Left cardiac atrium (tissue), 4 donors: Measurements from ENCODE around the gene ATP9B. TPM values are rescaled to one million over a fixed set of nuclear protein-coding genes. Genes with fewer than 3 reads are reported as not detected.

Source experiments
- ATAC-seq, 2 donors: fragments of 200-7000 bp; cut with Tn5 transposase; one replicate each; pipeline ENCODE4 v1.9.1; 2020; ENCODE audit warnings: mild to moderate bottlenecking in 2 of 2, moderate library complexity in 2 of 2
- DNase-seq: peaks from one replicate; pipeline ENCODE4 v3.0.0-alpha.2; 2020
- intact Hi-C, 2 donors: fragments of 100-400 bp; cut with DNase I; formaldehyde crosslinking; loops; one replicate each; pipeline versions ENCODE4 v1.14.1 to v1.15.1; 2022 to 2023
- total RNA-seq, 2 donors: library from RNA; stranded (reverse); fragmentation: NEBNext Ultra II Directional; extraction: Animal tissue kit (Norgen Biotek cat#: 25700); gene quantifications; one replicate each; pipeline ENCODE4 v1.2.1, GENCODE V29; 2021
- donor health status: DM: no; HTN: yes; CAD: no.
- donor health status: DM: no; HTN: yes; CAD: no; lungs with severe emphysema.
- donor health status: DM: yes; HTN: yes; CAD: no.
- donor health status: Dilated cardiomyopathy.

The ATP9B gene
- total RNA-seq, 2 donors from 2014 or later, result 13.5 to 19.4 TPM

GRCh38 chr18:79217979-79218604 lies 148.9 kb downstream of the ATP9B start:
- ATAC-seq (peak in 1 of 2 donors; percentile 48), DNase-seq (no peak)
- intact Hi-C loops, result no loop called here

- ATAC-seq (peak; percentile 48 to 54), DNase-seq (no peak)
- intact Hi-C loops, result no loop called here
Observed at GRCh38 chr18:79218605-79219190, 149.5 kb downstream of the ATP9B start.

- no peak for ATAC-seq
- intact Hi-C loops, result no loop called here
Observed at GRCh38 chr18:79221136-79221535, 151.9 kb downstream of the ATP9B start.

GRCh38 chr18:79222790-79223189 lies 153.6 kb downstream of the ATP9B start:
- intact Hi-C loops, result no loop called here
- ATAC-seq (no peak), DNase-seq (no peak)

More at GRCh38 chr18:79221136-79221535, 151.9 kb downstream of the ATP9B start:
- no peak for DNase-seq

GRCh38 chr18:79223431-79223830 lies 154.2 kb downstream of the ATP9B start:
- intact Hi-C loops, result no loop called here
- DNase-seq (no peak), ATAC-seq (no peak)

- intact Hi-C loops, result no loop called here
Observed at GRCh38 chr18:79224381-79224780, 155.2 kb downstream of the ATP9B start.

GRCh38 chr18:79227621-79228020 lies 158.4 kb downstream of the ATP9B start:
- ATAC-seq, result peak in 1 of 2 donors; percentile 18
- intact Hi-C loops, result no loop called here

More at GRCh38 chr18:79224381-79224780, 155.2 kb downstream of the ATP9B start:
- no peak for ATAC-seq
- no peak for DNase-seq

GRCh38 chr18:79229431-79229830 lies 160.2 kb downstream of the ATP9B start:
- DNase-seq, result no peak
- intact Hi-C loops, result no loop called here
- no peak for ATAC-seq

More at GRCh38 chr18:79227621-79228020, 158.4 kb downstream of the ATP9B start:
- DNase-seq, result no peak

- intact Hi-C loops, result no loop called here
- ATAC-seq, result no peak
Observed at GRCh38 chr18:79234438-79234837, 165.2 kb downstream of the ATP9B start.

GRCh38 chr18:79239631-79240030 lies 170.4 kb downstream of the ATP9B start:
- DNase-seq, result no peak
- no peak for ATAC-seq
- intact Hi-C loops, result loop anchor here (5.0 to 10.0 kb wide), 2 partner anchors 365 to 367 kb away; no protein-coding TSS in a partner anchor

More at GRCh38 chr18:79234438-79234837, 165.2 kb downstream of the ATP9B start:
- DNase-seq, result no peak

- no peak for ATAC-seq
- intact Hi-C loops, result loop anchor here (5.0 to 10.0 kb wide), 2 partner anchors 367 to 369 kb away; no protein-coding TSS in a partner anchor
- no peak for DNase-seq
Observed at GRCh38 chr18:79241755-79242154, 172.6 kb downstream of the ATP9B start.

GRCh38 chr18:79242246-79242645 lies 173.1 kb downstream of the ATP9B start:
- DNase-seq (no peak), ATAC-seq (no peak)
- intact Hi-C loops, result loop anchor here (5.0 to 10.0 kb wide), 2 partner anchors 367 to 370 kb away; no protein-coding TSS in a partner anchor

GRCh38 chr18:79245517-79246001 lies 176.4 kb downstream of the ATP9B start:
- DNase-seq (no peak), ATAC-seq (no peak)
- intact Hi-C loops, result loop anchor here in 1 of 2 donors (10.0 kb wide), 1 partner anchor 371 kb away; no protein-coding TSS in a partner anchor

- peak; percentile 99 for ATAC-seq
Observed at GRCh38 chr18:79246309-79247108, 177.3 kb downstream of the ATP9B start.

GRCh38 chr18:79248495-79249060 lies 179.4 kb downstream of the ATP9B start:
- no peak for ATAC-seq
- intact Hi-C loops, result loop anchor here in 1 of 2 donors (10.0 kb wide), 1 partner anchor 374 kb away; no protein-coding TSS in a partner anchor
- no peak for DNase-seq

More at GRCh38 chr18:79246309-79247108, 177.3 kb downstream of the ATP9B start:
- peak; percentile 67 for DNase-seq
- intact Hi-C loops, result loop anchor here in 1 of 2 donors (10.0 kb wide), 1 partner anchor 372 kb away; no protein-coding TSS in a partner anchor

- intact Hi-C loops, result no loop called here
- DNase-seq (no peak), ATAC-seq (no peak)
Observed at GRCh38 chr18:79250301-79250981, 181.2 kb downstream of the ATP9B start.

- no peak for ATAC-seq
- intact Hi-C loops, result no loop called here
- DNase-seq, result no peak
Observed at GRCh38 chr18:79251021-79251420, 181.8 kb downstream of the ATP9B start.

GRCh38 chr18:79252904-79253633 lies 183.9 kb downstream of the ATP9B start:
- intact Hi-C loops, result no loop called here
- DNase-seq (no peak), ATAC-seq (no peak)
